Measurements from ENCODE around the gene BCAT1. TPM values are rescaled to one million over a fixed set of nuclear protein-coding genes. Genes with fewer than 3 reads are reported as not detected.
A peak's percentile ranks its signal among the peaks of the same experiment; 100 is the strongest.

BCAT1 gene
- total and polyA plus RNA-seq, 2 donors (not counting 3 experiments of a cell fraction or from before 2014, with no cell fraction given) = 21.6 to 267 TPM

DNA sequence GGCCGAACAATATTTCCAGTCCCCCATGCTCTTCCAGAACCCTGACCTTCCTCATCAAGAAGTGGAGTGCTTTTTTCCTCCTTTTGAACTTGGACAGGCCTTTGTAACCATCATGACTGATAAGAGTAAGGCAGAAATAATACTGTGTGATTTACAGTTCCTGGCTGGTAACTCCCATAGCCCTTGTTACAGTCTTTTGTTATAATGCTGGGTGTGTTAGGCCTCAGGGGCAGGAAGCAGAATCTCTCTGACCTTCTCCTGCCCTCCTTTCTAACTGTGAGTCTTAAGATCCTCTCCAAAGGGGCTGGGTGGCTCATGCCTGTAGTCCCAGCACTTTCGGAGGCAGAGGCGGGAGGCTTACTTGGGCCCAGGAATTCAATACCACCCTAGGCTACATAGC, 59.5 kb downstream of the BCAT1 start:
- no peak for TF ChIP-seq JUN (IDR thresholded peaks at IDR 0.05; ENCODE audit: borderline replicate concordance, insufficient read depth, insufficient read length, low read depth)
- TF ChIP-seq FOS (IDR thresholded peaks at IDR 0.05; ENCODE audit: borderline replicate concordance, insufficient read depth, low read length) = no peak
- TF ChIP-seq MYC (IDR thresholded peaks at IDR 0.05; ENCODE audit: low read depth, low read length) = no peak
- TF ChIP-seq, protein P1, sequence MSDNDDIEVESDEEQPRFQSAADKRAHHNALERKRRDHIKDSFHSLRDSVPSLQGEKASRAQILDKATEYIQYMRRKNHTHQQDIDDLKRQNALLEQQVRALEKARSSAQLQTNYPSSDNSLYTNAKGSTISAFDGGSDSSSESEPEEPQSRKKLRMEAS (IDR thresholded peaks at IDR 0.05; ENCODE audit: insufficient read depth, insufficient read length) = no peak
- no peak for TF ChIP-seq GATA2 (IDR thresholded peaks at IDR 0.05; ENCODE audit: insufficient read depth, insufficient read length, low read depth, low read length)
- no peak for TF ChIP-seq EZH2 (IDR thresholded peaks at IDR 0.05; ENCODE audit: borderline replicate concordance, low read depth, low read length, severe bottlenecking)
- TF ChIP-seq, protein P2, sequence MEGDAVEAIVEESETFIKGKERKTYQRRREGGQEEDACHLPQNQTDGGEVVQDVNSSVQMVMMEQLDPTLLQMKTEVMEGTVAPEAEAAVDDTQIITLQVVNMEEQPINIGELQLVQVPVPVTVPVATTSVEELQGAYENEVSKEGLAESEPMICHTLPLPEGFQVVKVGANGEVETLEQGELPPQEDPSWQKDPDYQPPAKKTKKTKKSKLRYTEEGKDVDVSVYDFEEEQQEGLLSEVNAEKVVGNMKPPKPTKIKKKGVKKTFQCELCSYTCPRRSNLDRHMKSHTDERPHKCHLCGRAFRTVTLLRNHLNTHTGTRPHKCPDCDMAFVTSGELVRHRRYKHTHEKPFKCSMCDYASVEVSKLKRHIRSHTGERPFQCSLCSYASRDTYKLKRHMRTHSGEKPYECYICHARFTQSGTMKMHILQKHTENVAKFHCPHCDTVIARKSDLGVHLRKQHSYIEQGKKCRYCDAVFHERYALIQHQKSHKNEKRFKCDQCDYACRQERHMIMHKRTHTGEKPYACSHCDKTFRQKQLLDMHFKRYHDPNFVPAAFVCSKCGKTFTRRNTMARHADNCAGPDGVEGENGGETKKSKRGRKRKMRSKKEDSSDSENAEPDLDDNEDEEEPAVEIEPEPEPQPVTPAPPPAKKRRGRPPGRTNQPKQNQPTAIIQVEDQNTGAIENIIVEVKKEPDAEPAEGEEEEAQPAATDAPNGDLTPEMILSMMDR (IDR thresholded peaks at IDR 0.05; ENCODE audit: extremely low read depth in 1 of 2, insufficient read depth in 1 of 2, low read depth in 1 of 2, low read length in 2 of 2) = no peak
- no peak for TF ChIP-seq POLR2AphosphoS5 (IDR thresholded peaks at IDR 0.05; ENCODE audit: insufficient read depth, low read depth, low read length)
- TF ChIP-seq POLR2A (IDR thresholded peaks at IDR 0.05; ENCODE audit: low read depth, low read length) = no peak
- Histone ChIP-seq H3K9me3 (replicated peaks; ENCODE audit: control insufficient read depth, insufficient read depth, low read length) (no peaks in the 10 kb centered on the region), H3K4me3 (replicated peaks in 1 of 3; ENCODE audit: insufficient read depth in 1 of 3, low read depth in 1 of 3, low read length in 3 of 3) (no peak overlapping the region), H3K79me2 (ENCODE audit: control insufficient read depth, insufficient read depth, low read length) (peaks cover 55% of the 10 kb centered on the region), H4K20me1 (replicated peaks; ENCODE audit: control insufficient read depth, extremely low read depth, insufficient read depth, low read length) (no peaks in the 10 kb centered on the region), H3K9ac (replicated peaks; ENCODE audit: extremely low read depth, insufficient read depth, low read length) (no peak overlapping the region), H3K27me3 (ENCODE audit: control insufficient read depth in 2 of 2, insufficient read depth in 2 of 2, low read length in 2 of 2) (no peaks in the 10 kb centered on the region), H3K36me3 (ENCODE audit: control insufficient read depth in 2 of 2, extremely low read depth in 1 of 2, insufficient read depth in 2 of 2, low read length in 2 of 2) (peaks cover 3 to 8% of the 10 kb centered on the region in 2 experiments), H3K4me2 (ENCODE audit: insufficient read depth, low read length) (no peak overlapping the region), H3K27ac (ENCODE audit: insufficient read depth, low read depth, low read length) (peak overlapping the region; percentile 32), H2AFZ (ENCODE audit: low read depth, low read length) (no peak overlapping the region), H3K4me1 (ENCODE audit: control insufficient read depth, extremely low read depth, insufficient read depth, low read length) (peaks cover 21% of the 10 kb centered on the region), H3K9me1 (replicated peaks; ENCODE audit: control insufficient read depth, extremely low read depth, insufficient read depth, low read length) (no peaks in the 10 kb centered on the region)
- intact Hi-C loops (cut with micrococcal nuclease) (no loop called here), dilution Hi-C loops (cut with MboI; ENCODE audit: extremely low pct_ligation_motif_present, low sequenced_read_pairs) (no loop called here)
- no TSS peak for BruUV-seq (replicated peaks)
- ChIA-PET CTCF (interaction anchor here (2.3 kb wide), 1 partner anchor 36 kb away, joined by 7 read pairs; no protein-coding TSS in a partner anchor), POLR2A (no interaction called here)
- DNase-seq (ENCODE audit: low read depth, low spot score) (peak; percentile 61), FAIRE-seq (peak; percentile 43)
